Loucy (cell line): ENCODE data around the gene PITX1.

Source experiments
- H2AFZ ChIP-seq: fragments of 200-600 bp; sonication (generic); 2 replicates; pipeline ENCODE4 v1.6.0; 2016; ENCODE audit warnings: antibody characterized with exemption, mild to moderate bottlenecking, low read length, moderate library complexity
- H3F3A ChIP-seq: fragments of 200-600 bp; 2 replicates; pipeline ENCODE4 v1.6.0; 2016; ENCODE audit warnings: antibody characterized with exemption, low read depth, mild to moderate bottlenecking
- H3K27me3 ChIP-seq: fragments of 200-600 bp; sonication (generic); 2 replicates; pipeline ENCODE4 v1.6.1; 2014; ENCODE audit warnings: low read length, mild to moderate bottlenecking; ENCODE audit not compliant: insufficient read depth, poor library complexity, severe bottlenecking
- H3K36me3 ChIP-seq: fragments of 200-600 bp; sonication (generic); 2 replicates; pipeline ENCODE4 v1.6.1; 2016; ENCODE audit warnings: low read length; ENCODE audit not compliant: insufficient read depth
- H3K4me1 ChIP-seq: fragments of 200-600 bp; sonication (generic); 2 replicates; pipeline ENCODE4 v1.5.1; 2014; ENCODE audit warnings: low read length, mild to moderate bottlenecking; ENCODE audit not compliant: insufficient read depth, poor library complexity, severe bottlenecking
- H3K4me2 ChIP-seq: fragments of 200-600 bp; sonication (generic); 2 replicates; pipeline ENCODE4 v1.6.0; 2014; ENCODE audit warnings: antibody characterized with exemption, low read length, low read depth, mild to moderate bottlenecking; ENCODE audit not compliant: poor library complexity, severe bottlenecking
- H3K4me3 ChIP-seq: fragments of 200-600 bp; sonication (generic); 2 replicates; pipeline ENCODE4 v1.5.1; 2014; ENCODE audit warnings: low read length, mild to moderate bottlenecking, mixed read lengths; ENCODE audit not compliant: poor library complexity, severe bottlenecking
- H3K79me2 ChIP-seq: fragments of 200-600 bp; sonication (generic); 2 replicates; pipeline ENCODE4 v1.6.1; 2014; ENCODE audit warnings: low read length; ENCODE audit not compliant: insufficient read depth
- H3K9ac ChIP-seq: fragments of 200-600 bp; sonication (generic); 2 replicates; pipeline ENCODE4 v1.6.0; 2014; ENCODE audit warnings: mild to moderate bottlenecking, low read depth, low read length, moderate library complexity; ENCODE audit not compliant: poor library complexity, severe bottlenecking
- H3K9me2 ChIP-seq: fragments of 200-600 bp; sonication (generic); replicated peaks from 2 replicates; pipeline ENCODE4 v1.6.1; 2016; ENCODE audit warnings: low read depth, low read length, mixed read lengths
- H3K9me3 ChIP-seq: fragments of 200-600 bp; sonication (generic); 2 replicates; pipeline ENCODE4 v1.6.1; 2014; ENCODE audit warnings: mild to moderate bottlenecking, antibody characterized with exemption, low read length, low read depth; ENCODE audit not compliant: insufficient read depth
- H4K20me1 ChIP-seq: fragments of 200-600 bp; sonication (generic); 2 replicates; pipeline ENCODE4 v1.6.0; 2014; ENCODE audit warnings: antibody characterized with exemption, low read length, mild to moderate bottlenecking; ENCODE audit not compliant: insufficient read depth, poor library complexity, severe bottlenecking
- EZH2phosphoT487 ChIP-seq: fragments of 200-600 bp; IDR thresholded peaks from 2 replicates; pipeline ENCODE4 v1.6.1; 2018; ENCODE audit warnings: antibody characterized with exemption, mild to moderate bottlenecking, moderate library complexity, borderline replicate concordance
- TF ChIP-seq, protein P1 (sequence below): fragments of 200-600 bp; sonication (generic); conservative IDR thresholded peaks from 2 replicates; pipeline ENCODE4 v1.5.1; 2014; ENCODE audit warnings: mild to moderate bottlenecking, antibody characterized with exemption, low read length

PITX1 gene

DNA sequence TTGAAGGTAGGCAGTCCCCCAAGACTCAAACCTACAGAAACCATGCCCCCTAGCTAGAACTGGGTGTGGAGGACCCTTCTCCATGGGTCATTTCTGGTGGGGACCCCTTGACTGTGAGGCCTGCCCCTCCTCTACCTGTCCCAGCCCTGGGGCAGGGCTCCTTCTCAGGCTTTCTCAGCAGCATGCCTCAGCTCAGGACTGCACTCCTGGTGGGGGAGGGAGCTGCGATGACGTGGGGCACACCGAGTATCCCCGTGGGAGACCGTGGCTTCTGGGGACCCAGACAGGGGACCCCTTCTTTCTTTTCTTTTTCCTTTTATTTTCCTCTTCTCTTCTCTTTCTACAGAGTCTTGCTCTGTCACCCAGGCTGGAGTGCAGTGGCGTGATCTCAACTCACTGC, 27.0 kb upstream of the PITX1 start:
- Histone ChIP-seq H3K4me1 (no peaks in the 10 kb centered on the region), H3K9me2 (no peaks in the 10 kb centered on the region), H3K36me3 (no peaks in the 10 kb centered on the region), H3K4me3 (no peak overlapping the region), H3F3A (no peaks in the 10 kb centered on the region), H3K79me2 (no peaks in the 10 kb centered on the region), H3K9me3 (no peaks in the 10 kb centered on the region), H4K20me1 (no peaks in the 10 kb centered on the region), H3K4me2 (no peak overlapping the region), H3K27me3 (no peaks in the 10 kb centered on the region), H2AFZ (no peak overlapping the region), H3K9ac (no peak overlapping the region)
- TF ChIP-seq EZH2phosphoT487, result no peak
- TF ChIP-seq, protein P1, sequence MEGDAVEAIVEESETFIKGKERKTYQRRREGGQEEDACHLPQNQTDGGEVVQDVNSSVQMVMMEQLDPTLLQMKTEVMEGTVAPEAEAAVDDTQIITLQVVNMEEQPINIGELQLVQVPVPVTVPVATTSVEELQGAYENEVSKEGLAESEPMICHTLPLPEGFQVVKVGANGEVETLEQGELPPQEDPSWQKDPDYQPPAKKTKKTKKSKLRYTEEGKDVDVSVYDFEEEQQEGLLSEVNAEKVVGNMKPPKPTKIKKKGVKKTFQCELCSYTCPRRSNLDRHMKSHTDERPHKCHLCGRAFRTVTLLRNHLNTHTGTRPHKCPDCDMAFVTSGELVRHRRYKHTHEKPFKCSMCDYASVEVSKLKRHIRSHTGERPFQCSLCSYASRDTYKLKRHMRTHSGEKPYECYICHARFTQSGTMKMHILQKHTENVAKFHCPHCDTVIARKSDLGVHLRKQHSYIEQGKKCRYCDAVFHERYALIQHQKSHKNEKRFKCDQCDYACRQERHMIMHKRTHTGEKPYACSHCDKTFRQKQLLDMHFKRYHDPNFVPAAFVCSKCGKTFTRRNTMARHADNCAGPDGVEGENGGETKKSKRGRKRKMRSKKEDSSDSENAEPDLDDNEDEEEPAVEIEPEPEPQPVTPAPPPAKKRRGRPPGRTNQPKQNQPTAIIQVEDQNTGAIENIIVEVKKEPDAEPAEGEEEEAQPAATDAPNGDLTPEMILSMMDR, result no peak

DNA sequence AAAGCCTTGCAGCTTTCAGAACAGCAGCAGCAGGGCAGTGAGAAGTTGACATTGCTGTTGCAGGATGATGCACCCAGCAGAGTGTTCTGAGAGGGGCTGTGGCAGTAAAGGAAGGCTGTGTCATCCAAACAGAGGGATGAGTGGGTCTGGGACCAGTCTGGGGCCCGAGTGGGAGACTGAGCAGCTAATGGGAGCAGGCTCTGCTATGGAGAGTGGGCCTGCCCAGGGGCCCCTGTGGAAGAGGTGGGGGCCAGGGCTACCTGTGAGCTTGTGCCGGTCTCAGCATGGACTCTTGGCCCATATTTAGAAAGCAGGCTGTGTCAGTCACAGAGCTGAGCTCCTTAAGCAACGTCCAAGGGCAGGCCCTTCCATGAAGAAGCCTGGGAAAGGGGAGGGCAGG, 26.0 kb upstream of the PITX1 start:
- Histone ChIP-seq H4K20me1 (no peaks in the 10 kb centered on the region), H3K4me3 (no peak overlapping the region), H3K27me3 (no peaks in the 10 kb centered on the region), H3K4me2 (no peak overlapping the region), H3F3A (no peaks in the 10 kb centered on the region), H2AFZ (no peak overlapping the region), H3K4me1 (no peaks in the 10 kb centered on the region), H3K36me3 (no peaks in the 10 kb centered on the region), H3K9ac (no peak overlapping the region), H3K9me3 (no peaks in the 10 kb centered on the region), H3K79me2 (no peaks in the 10 kb centered on the region), H3K9me2 (no peaks in the 10 kb centered on the region)
- TF ChIP-seq, protein P1, result no peak
- TF ChIP-seq EZH2phosphoT487, result no peak

DNA sequence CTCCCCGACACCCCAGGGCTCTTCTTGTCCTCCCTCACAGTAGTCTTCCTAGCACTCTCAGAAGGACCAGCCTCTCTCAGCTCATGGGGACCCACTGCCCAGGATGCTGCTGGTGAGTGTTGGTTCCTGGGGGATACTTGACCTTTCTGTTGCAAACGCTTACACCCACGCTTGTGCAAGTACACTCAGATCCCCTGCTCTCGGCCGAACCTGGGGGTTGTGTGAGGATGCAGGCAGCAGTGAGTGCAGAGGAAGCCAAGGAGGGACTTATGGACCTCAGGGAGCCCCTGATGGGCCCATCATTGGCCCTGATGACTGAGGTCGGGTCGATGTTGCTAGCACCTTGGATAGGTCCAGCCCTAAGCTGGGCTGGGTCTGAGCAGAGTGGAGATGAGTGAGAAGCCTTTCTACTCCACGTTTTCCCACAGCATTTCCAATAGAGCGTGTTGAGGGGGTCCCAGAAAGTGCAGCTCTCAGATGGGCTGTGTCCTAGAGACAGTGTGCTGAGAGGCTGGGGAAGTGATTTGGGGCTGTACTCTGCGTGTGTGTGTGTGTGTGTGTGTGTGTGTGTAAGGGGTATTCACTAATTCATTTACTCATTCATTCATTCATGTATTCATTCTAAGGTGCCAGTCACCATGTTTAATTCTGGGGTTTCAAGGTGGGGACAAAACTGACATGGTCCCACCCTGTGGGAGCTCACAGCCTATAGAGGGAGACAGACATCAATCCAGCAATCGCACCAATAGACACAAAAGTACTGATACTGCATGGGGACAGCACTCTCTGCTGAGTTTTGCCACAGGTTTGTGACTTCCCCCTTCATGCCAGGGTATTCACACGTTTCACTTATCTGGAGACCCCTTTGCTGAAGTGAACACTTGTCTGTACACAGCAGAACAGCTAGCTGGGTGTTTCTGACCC, 25.2 kb upstream of the PITX1 start:
- Histone ChIP-seq H3K4me1 (peaks cover 1% of the 10 kb centered on the region), H3K9me3 (no peaks in the 10 kb centered on the region), H3K79me2 (no peaks in the 10 kb centered on the region), H3F3A (no peaks in the 10 kb centered on the region), H3K4me2 (no peak overlapping the region), H3K4me3 (no peak overlapping the region), H3K9ac (no peak overlapping the region), H3K27me3 (no peaks in the 10 kb centered on the region), H4K20me1 (no peaks in the 10 kb centered on the region), H3K36me3 (no peaks in the 10 kb centered on the region), H2AFZ (no peak overlapping the region), H3K9me2 (no peaks in the 10 kb centered on the region)
- TF ChIP-seq, protein P1, result no peak
- TF ChIP-seq EZH2phosphoT487, result no peak
